ENCODE results near the gene PRICKLE2.

- no peak for TF ChIP-seq CTCF (optimal IDR thresholded peaks at IDR 0.05 in 1 of 3, IDR thresholded peaks at IDR 0.05 in 1 of 3, conservative IDR thresholded peaks at IDR 0.05 in 1 of 3; ENCODE audit: extremely low read depth in 1 of 3, insufficient read depth in 2 of 3, low read length in 3 of 3)
- TF ChIP-seq EZH2 (IDR thresholded peaks at IDR 0.05; ENCODE audit: low read length), result no peak
These were observed 47.6 kb upstream of the PRICKLE2 start for GRCh38 chr3:64272842-64273241.
